ENCODE measurements around the gene ATP1A4.
A peak's percentile ranks its signal among the peaks of the same experiment; 100 is the strongest.
"Not testable (repeated sequence)": the region's sequence is repeated elsewhere in the genome, so short reads cannot be mapped to it uniquely, and the experiment has no call there.

The ATP1A4 gene

DNA sequence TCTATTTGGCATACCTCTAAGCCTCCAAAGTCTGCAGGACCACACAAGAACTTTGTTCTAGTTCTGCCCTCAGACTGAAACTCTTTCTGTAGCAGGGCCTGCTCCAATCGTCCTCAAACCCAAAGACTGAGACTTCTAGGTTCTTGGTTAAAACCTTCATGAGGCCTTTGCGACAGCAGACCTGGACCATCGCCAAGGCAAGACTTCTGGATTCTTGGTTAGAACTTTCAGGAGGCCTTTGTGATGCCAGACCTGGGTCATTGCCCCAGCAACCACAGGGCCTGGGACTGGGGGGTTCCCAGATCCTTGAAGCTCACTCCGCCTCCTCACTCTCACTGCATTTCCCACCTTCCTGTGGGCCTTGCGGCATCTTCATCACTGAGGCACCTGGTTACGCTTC is at the start of gene ATP1A4:
Gene ATP1A4 (plus strand): TSS at position 301 of the 400 bp plus-strand sequence. CDS start 438 bp downstream, outside the sequence.
- DNase-seq (ENCODE audit: low spot score), result no peak

DNA sequence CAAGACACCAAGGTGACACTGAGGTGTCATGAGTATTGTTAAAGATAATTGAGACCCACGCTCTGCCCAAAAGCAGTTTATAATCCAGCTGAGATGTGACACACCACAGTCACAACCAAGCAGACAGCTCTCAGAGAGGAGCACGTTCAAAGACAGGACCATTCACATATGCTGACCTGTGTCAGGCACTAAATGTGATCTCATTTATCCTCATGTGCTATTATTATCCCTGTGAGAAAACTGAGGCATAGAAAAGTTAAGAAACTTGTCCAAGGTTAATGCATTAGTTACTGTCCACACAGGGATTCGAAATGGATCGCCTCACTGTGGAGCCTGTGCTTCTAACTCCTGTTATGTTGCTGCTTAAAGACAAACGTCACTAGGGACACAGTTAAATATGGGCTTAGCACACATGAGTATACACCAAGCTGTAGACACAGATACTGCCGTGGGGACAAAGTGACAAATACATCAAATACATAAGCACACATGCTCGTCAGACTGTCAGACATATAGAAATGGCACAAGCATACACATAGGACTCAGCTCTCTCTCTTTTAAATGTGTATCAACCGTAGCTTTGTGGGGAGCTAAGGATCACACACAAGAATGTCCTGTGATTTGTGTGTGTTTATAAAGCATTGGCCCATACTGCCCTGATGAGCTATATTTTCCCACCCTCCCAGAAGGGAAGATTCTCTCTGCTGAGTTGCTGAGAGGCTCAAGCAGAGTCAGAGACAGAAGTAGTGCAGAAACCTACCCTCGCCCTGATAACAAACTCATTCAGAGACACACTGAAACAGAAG is 49.5 kb upstream of the ATP1A4 start:
- no peak for DNase-seq (ENCODE audit: low spot score)

DNA sequence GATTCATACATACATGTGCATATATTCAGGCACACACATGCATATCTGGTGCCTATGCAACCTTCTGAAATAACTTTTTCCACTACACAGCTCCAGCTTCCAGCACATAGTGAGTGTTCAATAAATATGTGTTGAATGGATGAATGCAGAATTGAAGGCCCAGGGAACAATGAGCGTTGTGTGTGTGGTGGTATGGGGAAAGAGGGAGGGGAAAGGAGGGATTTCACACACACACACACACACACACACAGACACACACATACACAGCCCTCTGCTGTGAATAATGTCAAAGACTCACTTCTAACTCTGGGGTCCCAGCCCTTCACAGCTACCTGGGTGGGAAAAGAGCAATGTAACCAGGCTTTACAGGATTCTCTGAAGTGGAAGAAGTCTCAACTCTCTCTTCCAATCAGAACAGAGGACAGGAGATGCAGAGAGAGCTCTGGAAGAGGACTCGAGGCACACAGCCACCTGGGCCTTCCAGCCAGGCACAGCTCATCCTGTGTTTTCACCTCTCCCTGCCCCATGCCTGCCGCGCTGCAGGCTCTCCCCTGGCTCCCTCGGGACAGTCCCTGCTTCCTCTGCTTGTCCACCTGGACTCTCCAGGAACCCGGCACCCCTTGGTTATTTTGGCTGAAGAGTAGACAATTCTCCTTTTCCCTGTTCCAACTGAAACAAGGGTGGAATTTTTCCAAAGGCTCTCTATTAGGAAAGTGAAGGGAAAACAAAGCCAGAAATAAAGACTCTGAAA is 47.6 kb upstream of the ATP1A4 start:
- DNase-seq (ENCODE audit: low spot score), result no peak

DNA sequence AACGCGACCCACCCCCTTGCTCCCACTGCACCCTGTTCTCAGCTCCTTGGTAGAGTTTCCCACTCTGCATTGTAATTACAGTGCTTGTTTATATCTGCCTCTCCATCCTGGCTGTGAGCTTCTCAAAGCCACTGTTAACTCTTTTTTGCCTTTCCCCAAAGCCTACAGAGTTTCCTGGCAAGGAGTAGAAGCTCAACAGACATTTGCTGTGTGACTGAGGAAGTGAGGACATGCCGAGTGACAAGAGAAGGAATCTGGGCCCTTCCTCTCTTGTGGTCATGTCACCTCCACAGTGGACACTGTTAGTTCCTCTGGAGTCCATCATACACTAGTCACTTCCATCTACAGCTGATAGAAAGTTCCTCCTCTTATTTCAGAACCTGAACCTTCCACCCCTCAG is 46.9 kb upstream of the ATP1A4 start:
- DNase-seq (ENCODE audit: low spot score), result no peak

DNA sequence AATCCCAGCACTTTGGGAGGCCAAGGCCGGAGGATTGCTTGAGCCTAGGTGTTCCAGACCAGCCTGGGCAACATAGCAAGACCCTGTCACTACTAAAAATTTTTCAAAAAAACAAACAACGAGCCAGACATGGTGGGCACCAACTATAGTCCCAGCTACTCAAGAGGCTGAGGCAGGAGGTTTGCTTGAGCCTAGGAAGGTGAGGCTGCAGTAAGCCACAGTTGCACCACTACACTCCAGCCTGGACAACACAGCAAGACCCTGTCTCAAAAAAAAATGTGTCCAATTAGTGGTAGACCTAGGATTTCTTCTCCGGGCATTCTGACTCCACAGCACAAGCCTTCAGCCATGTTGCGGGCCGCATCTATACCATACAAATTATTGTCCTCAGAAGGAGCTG is 46.2 kb upstream of the ATP1A4 start:
- DNase-seq (ENCODE audit: low spot score), result no peak

DNA sequence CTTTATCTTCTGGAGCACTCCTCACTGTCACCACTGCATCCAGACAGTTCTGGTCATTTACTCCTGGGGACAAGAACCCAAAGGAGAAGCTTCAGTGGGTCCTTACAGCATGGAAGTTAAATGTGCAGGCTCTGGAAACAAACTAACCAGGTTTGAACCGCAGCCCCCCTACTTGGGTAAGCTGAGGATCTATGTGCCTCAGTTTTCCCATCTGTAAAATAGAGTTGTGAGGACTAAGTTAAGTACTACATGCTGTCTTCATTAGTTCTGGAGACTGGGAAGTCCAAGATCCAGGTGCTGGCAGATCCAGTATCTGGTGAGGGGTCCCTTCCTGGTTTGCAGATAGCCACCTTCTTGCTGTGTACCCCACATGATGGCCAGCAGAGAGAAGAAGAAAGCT is 43.9 kb upstream of the ATP1A4 start:
- no peak for DNase-seq (ENCODE audit: low spot score)

DNA sequence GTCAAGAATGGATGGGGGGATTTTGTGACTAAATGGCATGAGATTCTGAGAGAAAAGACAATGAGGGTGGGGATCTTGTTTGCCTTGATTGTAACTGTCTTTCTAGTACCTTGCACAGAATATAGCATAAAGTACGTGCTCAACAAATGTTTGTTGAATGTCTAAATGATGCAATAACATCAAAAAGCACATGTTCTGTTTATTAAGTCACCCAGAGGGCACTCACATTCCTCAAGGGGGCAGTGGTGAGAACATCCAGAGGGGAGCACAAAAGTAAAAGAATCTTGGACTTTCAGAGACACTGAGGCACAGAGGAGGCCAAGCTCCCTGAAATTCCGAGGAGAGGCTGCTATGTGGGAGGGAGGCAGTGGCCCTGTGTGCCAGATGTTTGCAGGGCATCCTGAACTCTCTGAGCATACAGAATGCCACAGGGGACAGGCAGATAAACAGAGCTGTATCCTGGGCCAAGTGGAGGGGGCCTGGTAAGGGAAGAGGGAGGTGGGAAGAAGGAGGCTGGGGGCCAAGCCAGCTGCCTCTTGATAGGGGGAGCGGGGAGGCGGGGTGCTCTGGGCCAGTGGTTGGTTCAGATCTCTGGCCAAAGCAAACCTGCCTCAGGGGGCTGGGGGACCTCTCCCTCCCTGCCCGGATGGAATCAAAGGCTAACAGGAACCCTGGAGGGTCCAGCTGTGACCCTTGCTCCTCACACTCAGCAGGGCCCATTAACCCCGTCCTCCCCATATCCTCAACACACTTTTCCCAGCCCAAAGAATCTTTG is 42.3 kb upstream of the ATP1A4 start:
- peak; percentile 70 for DNase-seq (ENCODE audit: low spot score)

DNA sequence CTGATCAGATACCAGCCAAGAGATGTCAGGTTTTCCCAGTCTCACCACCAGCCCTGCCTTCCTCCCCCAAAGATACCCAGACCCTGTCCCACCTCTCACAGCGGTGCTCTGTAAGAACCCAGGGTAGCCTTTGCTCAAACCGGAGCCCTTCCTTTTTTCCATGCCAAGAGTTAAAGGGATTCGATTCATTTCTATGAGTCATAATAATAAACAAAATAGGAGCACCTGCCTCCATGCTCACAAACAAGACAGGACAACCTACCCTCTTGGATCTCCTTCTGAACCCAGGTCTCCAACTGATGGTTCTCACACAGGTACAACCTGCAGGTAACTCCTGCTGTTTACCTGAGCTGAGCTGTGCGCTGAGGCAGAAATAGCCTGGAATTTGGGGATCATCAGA is 41.7 kb upstream of the ATP1A4 start:
- no peak for DNase-seq (ENCODE audit: low spot score)

DNA sequence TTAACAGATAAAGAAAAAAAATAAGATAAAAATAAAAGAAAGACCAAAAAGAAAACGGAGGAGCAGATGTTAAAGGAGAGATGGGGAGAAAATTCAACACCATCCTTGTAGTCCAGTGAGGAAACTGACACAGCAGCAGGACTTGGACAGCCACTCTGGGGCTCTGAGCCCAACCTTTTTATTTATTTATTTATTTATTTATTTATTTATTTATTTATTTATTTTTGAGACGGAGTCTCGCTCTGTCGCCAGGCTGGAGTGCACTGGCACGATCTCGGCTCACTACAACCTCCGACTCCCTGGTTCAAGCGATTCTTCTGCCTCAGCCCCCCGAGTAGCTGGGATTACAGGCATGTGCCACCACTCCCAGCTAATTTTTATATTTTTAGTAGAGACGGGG is 39.9 kb upstream of the ATP1A4 start:
- not testable (repeated sequence) for DNase-seq (ENCODE audit: low spot score)

DNA sequence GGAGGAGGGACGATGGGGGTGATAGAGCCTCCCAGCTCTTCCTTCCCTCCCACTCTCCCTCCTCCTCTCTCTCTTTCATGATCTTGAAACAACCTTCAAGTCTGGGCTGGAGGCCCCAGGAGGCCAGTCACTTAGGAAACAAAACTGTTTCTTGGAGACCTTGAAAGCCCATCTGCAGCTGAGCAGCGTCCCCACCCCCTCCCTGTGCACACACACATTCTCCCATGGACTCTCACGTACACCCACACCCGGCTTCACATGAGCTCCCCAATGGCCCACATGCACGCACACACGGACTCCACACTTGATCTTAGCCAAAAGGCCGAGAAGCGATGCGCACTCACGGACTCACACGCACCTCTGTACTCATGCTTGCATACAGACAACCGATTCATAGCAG is 39.0 kb upstream of the ATP1A4 start:
- DNase-seq (ENCODE audit: low spot score), result no peak

DNA sequence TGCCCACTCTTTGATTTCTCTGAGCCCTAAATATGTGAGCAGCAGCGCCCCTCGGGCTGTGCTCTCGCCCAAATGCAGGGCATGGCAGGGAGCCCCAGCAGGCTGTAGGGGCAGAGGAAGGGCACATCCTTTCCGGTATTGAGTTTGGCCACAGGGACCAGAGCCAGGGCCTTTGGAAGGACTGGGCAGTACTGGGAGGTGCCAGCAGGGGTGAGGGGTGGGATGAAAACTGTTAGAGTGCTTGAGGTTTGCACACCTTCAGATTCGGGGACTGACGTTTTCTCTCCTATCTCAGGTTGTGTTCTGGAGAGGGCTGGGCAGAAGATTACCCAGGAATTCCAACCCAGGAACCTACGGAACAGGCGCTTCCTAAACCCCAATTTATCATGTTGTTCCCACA is 38.0 kb upstream of the ATP1A4 start:
- no peak for DNase-seq (ENCODE audit: low spot score)

DNA sequence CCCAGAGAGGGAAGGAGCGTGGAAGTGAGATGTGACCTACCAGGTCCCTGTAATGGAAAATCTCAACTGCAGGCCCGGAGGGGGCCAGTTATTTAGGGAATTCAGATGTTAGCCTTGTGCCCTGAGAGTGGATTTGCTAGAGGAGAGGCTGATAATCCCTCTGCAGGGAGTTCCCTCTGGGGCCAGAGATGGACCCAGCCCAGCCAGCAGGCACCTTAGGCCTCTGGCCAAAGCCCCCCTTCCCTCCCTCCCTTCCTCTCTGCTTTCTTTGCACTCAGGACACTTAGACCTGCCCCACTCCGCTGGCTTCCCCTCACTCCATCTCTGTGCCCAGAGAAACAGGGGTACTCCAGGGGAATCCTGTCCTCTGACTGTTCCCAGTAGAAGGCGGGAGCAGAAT is 37.3 kb upstream of the ATP1A4 start:
- no peak for DNase-seq (ENCODE audit: low spot score)

DNA sequence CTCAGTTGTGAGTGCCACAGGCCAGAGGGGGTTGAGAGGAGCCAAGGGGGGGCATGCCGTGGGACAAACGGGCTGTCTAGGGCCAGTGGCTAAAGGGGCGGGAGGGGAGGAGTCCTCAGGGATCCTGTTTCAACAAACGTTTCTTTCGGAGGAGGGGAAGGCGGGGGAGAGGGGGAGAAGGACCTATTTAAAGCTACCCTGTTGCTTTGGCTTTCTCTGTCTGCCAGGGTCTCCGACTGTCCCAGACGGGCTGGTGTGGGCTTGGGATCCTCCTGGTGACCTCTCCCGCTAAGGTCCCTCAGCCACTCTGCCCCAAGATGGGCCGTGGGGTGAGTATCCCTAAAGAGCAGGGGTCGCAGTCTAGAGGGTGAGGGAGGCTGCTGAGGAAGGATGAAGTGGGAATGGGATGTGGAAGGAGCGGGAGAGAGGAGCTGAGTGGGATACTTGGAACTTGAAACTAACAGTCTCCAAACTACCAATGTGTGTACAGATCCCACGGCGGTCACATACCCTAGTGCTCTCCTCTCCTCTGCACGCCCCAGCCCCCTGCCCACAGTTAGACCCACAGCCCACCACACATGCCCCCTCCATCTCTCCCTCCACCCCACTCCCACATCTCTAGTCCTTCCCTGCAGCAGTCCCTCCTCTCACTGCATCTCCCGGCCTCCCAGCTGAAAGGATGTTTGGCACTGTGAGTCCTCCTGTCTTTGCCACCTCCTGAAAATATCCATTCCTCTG is 35.7 kb upstream of the ATP1A4 start, which contains the start of gene ATP1A2:
Gene ATP1A2 (plus strand): TSS at position 215 of the 738 bp plus-strand sequence. CDS start 103 bp downstream, at position 318.
- no peak for DNase-seq (ENCODE audit: low spot score)

DNA sequence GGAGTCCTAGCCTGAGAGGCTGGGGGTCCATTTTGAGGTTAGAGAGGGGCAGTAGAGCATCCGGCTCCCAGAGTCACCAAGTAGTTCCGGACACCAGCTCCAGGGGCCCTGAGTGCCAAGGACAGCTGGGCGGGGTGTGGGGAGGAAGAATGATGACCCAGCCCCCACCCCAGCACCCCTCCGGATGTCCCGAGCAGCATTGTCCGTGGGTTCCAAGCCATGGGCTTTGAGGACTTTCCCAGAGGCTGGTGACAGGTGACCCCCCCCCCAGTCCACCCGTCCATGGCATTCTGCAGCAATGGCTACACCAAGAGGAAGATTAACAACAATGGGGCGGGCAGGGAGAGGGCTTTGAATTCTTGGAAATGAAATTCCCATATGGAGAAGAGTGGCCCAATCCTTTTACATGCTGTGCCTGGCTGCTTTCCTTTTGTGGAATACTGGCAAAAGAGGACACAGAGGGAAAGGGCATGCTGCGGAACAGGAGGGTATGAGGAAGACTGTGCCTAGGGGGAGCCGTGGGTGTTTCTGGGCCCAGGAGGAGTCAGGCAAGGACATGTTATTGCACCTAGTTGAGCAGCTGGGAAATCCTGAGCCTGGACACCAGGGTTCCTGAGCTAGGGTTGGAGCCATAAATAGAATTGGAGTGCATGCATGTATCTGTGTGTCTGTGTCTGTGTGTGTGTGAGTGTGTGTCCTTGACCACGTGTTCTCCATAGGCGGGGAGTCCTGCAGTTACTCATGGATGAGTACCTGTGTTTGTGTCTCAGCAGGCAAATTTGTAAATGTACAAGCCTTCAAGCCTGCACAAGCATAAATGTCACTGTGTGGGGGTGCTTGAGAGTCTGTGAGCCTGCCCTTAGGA is 34.9 kb upstream of the ATP1A4 start:
- DNase-seq (ENCODE audit: low spot score), result no peak

DNA sequence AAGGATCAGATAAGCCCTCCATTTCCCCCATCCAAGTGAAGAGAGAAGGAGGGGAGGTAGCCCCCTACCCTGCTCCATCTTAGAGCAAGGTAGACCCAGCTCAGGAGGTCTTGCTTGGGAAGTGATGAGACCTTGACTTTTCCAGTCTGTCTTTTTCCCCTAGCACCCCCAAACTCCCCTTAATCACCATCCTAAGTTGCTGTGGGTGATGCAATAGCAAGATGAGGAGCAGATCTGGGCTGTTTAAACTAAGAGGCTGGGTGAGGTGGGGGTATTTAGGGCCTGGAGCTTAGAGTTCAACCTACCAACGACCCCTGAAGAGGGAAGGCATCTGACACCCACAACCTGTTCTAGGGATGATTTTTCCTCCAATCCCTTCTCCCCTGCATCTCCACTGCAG is 34.1 kb upstream of the ATP1A4 start:
- no peak for DNase-seq (ENCODE audit: low spot score)

DNA sequence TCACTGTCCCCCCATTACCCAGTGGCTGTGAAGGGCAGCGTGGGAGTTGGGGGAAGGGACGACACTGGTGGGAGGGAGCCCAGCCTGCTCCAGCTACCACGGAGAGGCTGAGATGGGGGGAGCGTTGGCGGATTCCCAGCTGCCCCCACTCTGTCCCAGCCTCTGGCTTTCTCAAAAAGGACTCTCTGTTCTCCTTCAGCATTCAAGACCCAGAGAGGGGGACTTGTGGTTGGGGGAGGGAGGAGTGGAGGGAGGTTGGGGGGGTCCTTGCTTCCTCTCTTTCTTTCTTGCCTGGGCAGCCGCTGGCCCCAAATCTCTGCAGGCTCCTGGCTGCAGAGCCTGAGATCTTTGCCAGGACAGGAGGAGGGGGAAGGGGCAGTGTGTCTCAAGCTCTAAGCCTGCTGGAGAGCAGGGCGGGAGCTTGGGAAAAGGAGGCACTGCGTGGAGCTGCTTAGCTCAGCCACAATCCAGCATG is 33.7 kb upstream of the ATP1A4 start:
- no peak for DNase-seq (ENCODE audit: low spot score)

DNA sequence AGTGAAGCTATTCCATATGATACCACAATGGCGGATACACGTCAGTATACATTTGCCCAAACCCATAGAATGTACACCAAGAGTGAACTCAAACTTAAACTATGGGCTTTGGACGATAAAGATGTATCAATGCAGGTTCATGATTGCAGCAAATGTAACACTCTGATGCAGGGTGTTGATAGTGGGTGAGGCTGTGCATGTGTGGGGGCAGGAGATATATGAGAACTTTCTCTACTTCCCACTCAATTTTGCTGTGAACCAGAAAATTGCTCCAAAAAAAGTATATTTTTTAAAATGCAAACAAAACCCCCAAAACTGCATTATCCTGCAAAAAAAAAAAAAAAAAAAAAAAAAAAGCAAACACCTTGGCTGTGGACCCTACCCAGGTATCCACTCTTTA is 32.5 kb upstream of the ATP1A4 start:
- no peak for DNase-seq (ENCODE audit: low spot score)

DNA sequence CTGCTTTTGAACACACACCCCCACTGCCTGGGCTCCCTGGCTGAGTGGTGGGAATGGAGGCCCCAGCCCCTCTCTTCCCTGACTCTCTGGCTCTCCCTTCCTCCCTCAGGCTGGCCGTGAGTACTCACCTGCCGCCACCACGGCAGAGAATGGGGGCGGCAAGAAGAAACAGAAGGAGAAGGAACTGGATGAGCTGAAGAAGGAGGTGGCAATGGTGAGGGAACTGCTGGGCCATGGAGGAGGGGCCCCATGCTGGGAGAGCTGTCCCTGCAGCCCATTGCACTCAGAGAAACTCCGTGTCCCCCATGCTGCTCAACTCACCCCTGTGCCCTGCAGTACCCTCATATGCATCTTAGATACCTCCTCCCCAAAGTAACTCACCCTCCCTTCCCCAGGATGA is 30.6 kb upstream of the ATP1A4 start:
- no peak for DNase-seq (ENCODE audit: low spot score)

DNA sequence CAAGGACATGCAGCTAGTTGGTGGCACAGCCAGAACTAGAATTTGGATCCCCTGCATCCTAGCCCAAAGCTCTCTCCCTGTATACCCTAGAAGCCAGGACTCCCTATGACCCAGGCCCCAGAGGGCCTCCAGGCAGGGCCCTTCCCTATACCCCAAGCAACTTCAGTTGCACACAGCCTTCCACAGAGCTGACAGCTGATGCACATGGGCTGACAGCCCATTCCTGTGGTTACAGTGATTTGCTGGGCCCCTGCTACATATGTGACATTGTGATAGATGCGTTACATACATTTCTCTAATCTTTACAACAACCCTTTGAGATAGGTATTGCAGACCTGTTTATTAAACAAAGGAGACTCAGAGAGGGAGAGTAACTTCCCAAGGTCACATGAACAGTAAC is 30.0 kb upstream of the ATP1A4 start:
- no peak for DNase-seq (ENCODE audit: low spot score)

DNA sequence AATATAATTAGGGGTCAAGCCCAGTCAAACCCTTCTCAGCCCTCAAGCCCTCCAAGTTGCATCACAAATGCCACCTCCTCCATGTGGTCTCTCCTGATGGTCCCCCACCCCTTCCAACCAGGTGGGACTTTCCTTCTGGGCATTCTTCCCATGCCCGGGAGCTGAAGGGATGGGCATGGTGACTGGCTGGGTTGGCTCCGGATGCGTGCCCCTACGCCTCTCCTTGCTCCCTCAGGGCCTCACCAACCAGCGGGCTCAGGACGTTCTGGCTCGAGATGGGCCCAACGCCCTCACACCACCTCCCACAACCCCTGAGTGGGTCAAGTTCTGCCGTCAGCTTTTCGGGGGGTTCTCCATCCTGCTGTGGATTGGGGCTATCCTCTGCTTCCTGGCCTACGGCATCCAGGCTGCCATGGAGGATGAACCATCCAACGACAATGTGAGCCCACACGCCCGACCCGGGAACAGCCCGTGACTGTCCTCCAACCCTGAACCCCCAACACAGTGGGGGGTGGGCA is 28.4 kb upstream of the ATP1A4 start:
- DNase-seq (ENCODE audit: low spot score), result no peak

DNA sequence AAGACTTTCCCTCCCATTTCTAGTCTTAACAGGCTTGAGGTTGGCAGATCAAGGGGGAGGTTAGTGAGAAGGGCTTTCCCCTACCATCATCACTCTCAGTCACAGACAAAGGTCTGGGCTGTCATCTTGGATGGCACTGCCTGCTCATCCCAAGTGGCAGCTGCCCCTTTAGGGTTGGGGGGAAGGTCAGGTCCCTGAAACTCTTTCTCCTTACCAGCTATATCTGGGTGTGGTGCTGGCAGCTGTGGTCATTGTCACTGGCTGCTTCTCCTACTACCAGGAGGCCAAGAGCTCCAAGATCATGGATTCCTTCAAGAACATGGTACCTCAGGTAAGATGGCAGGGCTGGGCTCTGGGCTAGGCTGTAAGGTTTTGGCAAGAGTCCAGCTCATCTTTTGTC is 27.7 kb upstream of the ATP1A4 start:
- no peak for DNase-seq (ENCODE audit: low spot score)
